CD14-positive monocyte (primary cell): Measurements from ENCODE around the gene TUBB3. TPM values are rescaled to one million over a fixed set of nuclear protein-coding genes. Genes with fewer than 3 reads are reported as not detected.

ENCODE experiments used
- DNase-seq, 3 donors: peaks; one replicate each; pipeline ENCODE4 v3.0.0-alpha.2; 2011 to 2022
- H2AFZ ChIP-seq: 2 replicates; pipeline ENCODE4 v1.6.0; 2012; ENCODE audit warnings: mild to moderate bottlenecking, low read depth, low read length, inconsistent platforms; ENCODE audit not compliant: insufficient read depth, poor library complexity, severe bottlenecking
- H3K27ac ChIP-seq, 2 donors: 1 replicate in 1 of 2; 2 replicates in 1 of 2; pipeline ENCODE4 v1.5.1; 2012 to 2013; ENCODE audit warnings: low read length in 2 of 2, control low read depth in 1 of 2, inconsistent platforms in 1 of 2, low read depth in 1 of 2, mild to moderate bottlenecking in 1 of 2
- H3K27me3 ChIP-seq, 2 donors: one replicate each; pipeline versions ENCODE4 v1.6.0 to v1.6.1; 2011 to 2013; ENCODE audit warnings: low read length in 2 of 2; ENCODE audit not compliant: control insufficient read depth in 2 of 2, insufficient read depth in 2 of 2
- H3K36me3 ChIP-seq, 2 donors: replicated peaks in 1 of 2; 1 replicate in 1 of 2; 2 replicates in 1 of 2; pipeline versions ENCODE4 v1.5.1 to v1.6.1; 2012 to 2013; ENCODE audit warnings: low read length in 2 of 2, control low read depth in 1 of 2, inconsistent platforms in 1 of 2, mild to moderate bottlenecking in 1 of 2; ENCODE audit not compliant: insufficient read depth in 2 of 2, control insufficient read depth in 1 of 2
- H3K4me1 ChIP-seq, 2 donors: 1 replicate in 1 of 2; 2 replicates in 1 of 2; pipeline versions ENCODE4 v1.5.1 to v1.6.1; 2012 to 2013; ENCODE audit warnings: low read length in 2 of 2, control low read depth in 1 of 2, inconsistent platforms in 1 of 2, mild to moderate bottlenecking in 1 of 2, moderate library complexity in 1 of 2; ENCODE audit not compliant: insufficient read depth in 2 of 2, control insufficient read depth in 1 of 2
- H3K4me2 ChIP-seq: replicated peaks from 2 replicates; pipeline ENCODE3; 2012; ENCODE audit warnings: low read length, moderate library complexity, mild to moderate bottlenecking; ENCODE audit not compliant: poor library complexity, severe bottlenecking; ENCODE audit errors: extremely low read depth
- H3K4me3 ChIP-seq, 3 experiments: fragments of 200-600 bp in 1 of 3; sonication (generic) in 1 of 3; replicated peaks in 1 of 3; 1 replicate in 2 of 3; 2 replicates in 1 of 3; pipeline ENCODE4 v1.5.1; 2011 to 2013; ENCODE audit warnings: low read length in 3 of 3, mild to moderate bottlenecking in 3 of 3, control low read depth in 2 of 3, low read depth in 2 of 3, inconsistent platforms in 1 of 3, moderate library complexity in 1 of 3
- H3K79me2 ChIP-seq: 2 replicates; pipeline ENCODE4 v1.6.0; 2012; ENCODE audit warnings: mild to moderate bottlenecking, control low read depth, inconsistent platforms, low read length, moderate library complexity; ENCODE audit not compliant: insufficient read depth
- H3K9ac ChIP-seq: 2 replicates; pipeline ENCODE4 v1.6.0; 2017; ENCODE audit warnings: low read length, mild to moderate bottlenecking; ENCODE audit not compliant: insufficient read depth, poor library complexity, severe bottlenecking
- H3K9me3 ChIP-seq, 2 donors: replicated peaks in 1 of 2; 1 replicate in 1 of 2; 2 replicates in 1 of 2; pipeline versions ENCODE4 v1.5.1 to v1.6.1; 2012 to 2013; ENCODE audit warnings: low read length in 2 of 2, control low read depth in 1 of 2; ENCODE audit not compliant: control insufficient read depth in 1 of 2, insufficient read depth in 1 of 2
- H4K20me1 ChIP-seq: 2 replicates; pipeline ENCODE4 v1.6.0; 2012; ENCODE audit warnings: mild to moderate bottlenecking, low read length, control low read depth, moderate library complexity; ENCODE audit not compliant: insufficient read depth
- H3K27ac Mint-ChIP-seq, 7 donors: one replicate each; pipeline ENCODE4 v1.8.0; 2020; ENCODE audit warnings: mild to moderate bottlenecking in 7 of 7, mixed read lengths in 7 of 7, moderate library complexity in 6 of 7, inconsistent platforms in 2 of 7
- H3K27me3 Mint-ChIP-seq, 3 donors: one replicate each; pipeline ENCODE4 v1.8.0; 2021 to 2022; ENCODE audit warnings: low read depth in 3 of 3, mild to moderate bottlenecking in 3 of 3, mixed read lengths in 3 of 3, moderate library complexity in 3 of 3, inconsistent platforms in 1 of 3
- H3K36me3 Mint-ChIP-seq, 2 donors: one replicate each; pipeline ENCODE4 v1.8.0; 2020; ENCODE audit warnings: mixed read lengths in 2 of 2, inconsistent platforms in 1 of 2, mild to moderate bottlenecking in 1 of 2
- H3K4me1 Mint-ChIP-seq: one replicate; pipeline ENCODE4 v1.8.0; 2020; ENCODE audit warnings: mild to moderate bottlenecking, mixed read lengths
- H3K4me3 Mint-ChIP-seq, 2 donors: one replicate each; pipeline ENCODE4 v1.8.0; 2020; ENCODE audit warnings: mild to moderate bottlenecking in 2 of 2, mixed read lengths in 2 of 2, moderate library complexity in 1 of 2
- H3K9me3 Mint-ChIP-seq, 7 donors: one replicate each; pipeline ENCODE4 v1.8.0; 2020 to 2022; ENCODE audit warnings: mixed read lengths in 7 of 7, mild to moderate bottlenecking in 6 of 7, moderate library complexity in 6 of 7, inconsistent platforms in 2 of 7
- WGBS: methylation state at CpG from one replicate; pipeline ENCODE4 v1.1.5; 2013; ENCODE audit warnings: missing lambda C conversion rate; ENCODE audit not compliant: insufficient coverage; 5-methylcytosine and 5-hydroxymethylcytosine counted together
- intact Hi-C, 2 donors: fragments of 100-400 bp; cut with micrococcal nuclease; formaldehyde crosslinking; loops; one replicate each; pipeline versions ENCODE4 v1.15.0 to v1.15.1; 2023
- polyA plus RNA-seq, 3 donors: library from polyadenylated mRNA; depleted of rRNA in 1 of 3; unstranded in 2 of 3; stranded (reverse) in 1 of 3; fragments of 300-500 nt in 2 of 3; fragments of >200 nt in 1 of 3; fragmentation: Illumina TruSeq in 2 of 3; gene quantifications; 1 replicate in 2 of 3; 2 replicates in 1 of 3; pipeline ENCODE4 v1.2.3, GENCODE V29; 2012 to 2021
- TF ChIP-seq, protein P1 (sequence below): fragments of 200-600 bp; IDR thresholded peaks from one replicate; pipeline ENCODE4 v1.8.0; 2022; ENCODE audit warnings: antibody characterized with exemption, mild to moderate bottlenecking

Gene TUBB3
- polyA plus RNA-seq, 3 donors, result 2.9 TPM; not detected in 2

DNA sequence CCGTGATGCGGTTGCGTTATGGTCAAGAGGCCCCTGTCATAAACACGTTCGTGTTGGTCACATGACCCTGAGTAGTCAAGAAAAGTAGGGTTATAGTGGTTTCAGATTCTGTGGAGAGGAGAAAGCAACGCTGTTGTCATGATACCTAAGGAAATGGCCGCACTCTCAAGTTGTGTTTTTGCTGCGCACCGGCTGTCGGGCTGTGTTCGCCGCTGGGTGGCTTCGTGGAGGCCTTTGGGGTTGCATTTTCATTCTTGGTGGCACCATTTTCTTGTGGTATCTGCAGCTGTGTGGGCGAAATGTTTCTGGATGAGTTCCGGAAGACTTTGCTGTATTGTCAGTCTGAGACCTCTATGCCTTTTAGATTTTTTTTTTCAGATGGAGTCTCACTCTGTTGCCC lies 60.4 kb downstream of the TUBB3 start:
- Histone ChIP-seq H4K20me1 (peaks cover 4% of the 10 kb centered on the region), H2AFZ (no peak overlapping the region), H3K27me3 (no peaks in the 10 kb centered on the region), H3K9ac (no peak overlapping the region), H3K79me2 (no peaks in the 10 kb centered on the region), H3K27ac (no peak overlapping the region), H3K9me3 (no peaks in the 10 kb centered on the region), H3K4me2 (no peak overlapping the region), H3K36me3 (peaks cover 74 to 91% of the 10 kb centered on the region in 2 donors), H3K4me1 (no peaks in the 10 kb centered on the region), H3K4me3 (no peak overlapping the region)
- H3K9me3 Mint-ChIP-seq, result peaks cover 0 to 3% (median 0%) of the 10 kb centered on the region in 7 donors
- H3K36me3 Mint-ChIP-seq, result peaks cover 81 to 94% of the 10 kb centered on the region in 2 donors
- TF ChIP-seq, protein P1, sequence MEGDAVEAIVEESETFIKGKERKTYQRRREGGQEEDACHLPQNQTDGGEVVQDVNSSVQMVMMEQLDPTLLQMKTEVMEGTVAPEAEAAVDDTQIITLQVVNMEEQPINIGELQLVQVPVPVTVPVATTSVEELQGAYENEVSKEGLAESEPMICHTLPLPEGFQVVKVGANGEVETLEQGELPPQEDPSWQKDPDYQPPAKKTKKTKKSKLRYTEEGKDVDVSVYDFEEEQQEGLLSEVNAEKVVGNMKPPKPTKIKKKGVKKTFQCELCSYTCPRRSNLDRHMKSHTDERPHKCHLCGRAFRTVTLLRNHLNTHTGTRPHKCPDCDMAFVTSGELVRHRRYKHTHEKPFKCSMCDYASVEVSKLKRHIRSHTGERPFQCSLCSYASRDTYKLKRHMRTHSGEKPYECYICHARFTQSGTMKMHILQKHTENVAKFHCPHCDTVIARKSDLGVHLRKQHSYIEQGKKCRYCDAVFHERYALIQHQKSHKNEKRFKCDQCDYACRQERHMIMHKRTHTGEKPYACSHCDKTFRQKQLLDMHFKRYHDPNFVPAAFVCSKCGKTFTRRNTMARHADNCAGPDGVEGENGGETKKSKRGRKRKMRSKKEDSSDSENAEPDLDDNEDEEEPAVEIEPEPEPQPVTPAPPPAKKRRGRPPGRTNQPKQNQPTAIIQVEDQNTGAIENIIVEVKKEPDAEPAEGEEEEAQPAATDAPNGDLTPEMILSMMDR, result no peak
- intact Hi-C loops, result no loop called here
- no peaks in the 10 kb centered on the region for H3K4me1 Mint-ChIP-seq
- 91% methylated on average over 12 of the region's 15 CpGs for WGBS
- no peak overlapping the region for H3K27ac Mint-ChIP-seq
- H3K4me3 Mint-ChIP-seq, result no peak overlapping the region
- no peak for DNase-seq
- peaks cover 0 to 1% (median 0%) of the 10 kb centered on the region in 3 donors for H3K27me3 Mint-ChIP-seq

DNA sequence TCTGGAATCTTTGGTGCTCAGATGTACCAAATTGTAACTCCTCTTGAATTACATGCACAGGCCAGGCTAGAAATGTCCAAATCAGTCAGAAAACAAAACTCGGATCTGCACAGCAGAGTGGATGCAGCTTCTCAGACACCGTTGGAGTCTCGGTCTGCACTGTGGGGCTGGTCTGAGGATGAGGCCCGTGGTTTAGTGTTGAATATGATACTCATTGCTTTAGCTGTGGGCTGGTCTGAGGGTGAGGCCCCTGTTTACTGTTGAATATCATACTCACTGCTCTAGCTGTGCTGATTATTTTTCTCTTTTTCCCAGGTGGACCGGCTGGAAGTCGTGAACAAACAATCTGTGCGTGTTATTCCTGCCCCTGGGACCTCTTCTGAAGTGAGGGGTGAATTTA lies 61.1 kb downstream of the TUBB3 start:
- 100% methylated on average over 4 of the region's 7 CpGs for WGBS
- peaks cover 80 to 94% of the 10 kb centered on the region in 2 donors for H3K36me3 Mint-ChIP-seq
- no peaks in the 10 kb centered on the region for H3K4me1 Mint-ChIP-seq

More for the DNA sequence above, 61.1 kb downstream of the TUBB3 start:
- TF ChIP-seq, protein P1, result no peak
- Histone ChIP-seq H3K36me3 (peaks cover 81 to 91% of the 10 kb centered on the region in 2 donors), H3K4me2 (no peak overlapping the region), H3K79me2 (no peaks in the 10 kb centered on the region), H2AFZ (no peak overlapping the region), H3K9ac (no peak overlapping the region), H3K9me3 (no peaks in the 10 kb centered on the region), H4K20me1 (no peaks in the 10 kb centered on the region), H3K4me3 (no peak overlapping the region), H3K4me1 (no peaks in the 10 kb centered on the region), H3K27ac (no peak overlapping the region), H3K27me3 (no peaks in the 10 kb centered on the region)
- Mint-ChIP-seq H3K27ac (peak overlapping the region in 1 of 7 donors; percentile 33), H3K4me3 (no peak overlapping the region), H3K9me3 (peaks cover 0 to 3% (median 0%) of the 10 kb centered on the region in 7 donors), H3K27me3 (peaks cover 0 to under 1% (median 0%) of the 10 kb centered on the region in 3 donors)
- no peak for DNase-seq
- intact Hi-C loops, result no loop called here
